Adipocyte (in vitro differentiated cells): ENCODE data around the gene NELFB.

Experiments used
- DNase-seq: peaks from one replicate; pipeline ENCODE4 v3.0.0-alpha.2; 2015; ENCODE audit warnings: low read depth
- H3K27me3 ChIP-seq: replicated peaks from 2 replicates; pipeline ENCODE4 v1.7.0; 2013; ENCODE audit warnings: mild to moderate bottlenecking, low read length, moderate library complexity; ENCODE audit not compliant: control insufficient read depth, insufficient read depth
- H3K36me3 ChIP-seq: 2 replicates; pipeline ENCODE4 v1.7.0; 2013; ENCODE audit warnings: low read length, mild to moderate bottlenecking, moderate library complexity; ENCODE audit not compliant: control insufficient read depth, insufficient read depth, severe bottlenecking
- H3K4me1 ChIP-seq: 2 replicates; pipeline ENCODE4 v1.7.0; 2013; ENCODE audit warnings: mild to moderate bottlenecking, low read length, moderate library complexity; ENCODE audit not compliant: control insufficient read depth, insufficient read depth
- H3K4me3 ChIP-seq: 2 replicates; pipeline ENCODE4 v1.7.0; 2013; ENCODE audit warnings: mild to moderate bottlenecking, low read length, moderate library complexity
- H3K9ac ChIP-seq: 2 replicates; pipeline ENCODE4 v1.7.0; 2013; ENCODE audit warnings: mild to moderate bottlenecking, low read length, moderate library complexity
- H3K9me3 ChIP-seq: 2 replicates; pipeline ENCODE4 v1.7.0; 2013; ENCODE audit warnings: mild to moderate bottlenecking, low read length, moderate library complexity; ENCODE audit not compliant: control insufficient read depth

The NELFB gene

DNA sequence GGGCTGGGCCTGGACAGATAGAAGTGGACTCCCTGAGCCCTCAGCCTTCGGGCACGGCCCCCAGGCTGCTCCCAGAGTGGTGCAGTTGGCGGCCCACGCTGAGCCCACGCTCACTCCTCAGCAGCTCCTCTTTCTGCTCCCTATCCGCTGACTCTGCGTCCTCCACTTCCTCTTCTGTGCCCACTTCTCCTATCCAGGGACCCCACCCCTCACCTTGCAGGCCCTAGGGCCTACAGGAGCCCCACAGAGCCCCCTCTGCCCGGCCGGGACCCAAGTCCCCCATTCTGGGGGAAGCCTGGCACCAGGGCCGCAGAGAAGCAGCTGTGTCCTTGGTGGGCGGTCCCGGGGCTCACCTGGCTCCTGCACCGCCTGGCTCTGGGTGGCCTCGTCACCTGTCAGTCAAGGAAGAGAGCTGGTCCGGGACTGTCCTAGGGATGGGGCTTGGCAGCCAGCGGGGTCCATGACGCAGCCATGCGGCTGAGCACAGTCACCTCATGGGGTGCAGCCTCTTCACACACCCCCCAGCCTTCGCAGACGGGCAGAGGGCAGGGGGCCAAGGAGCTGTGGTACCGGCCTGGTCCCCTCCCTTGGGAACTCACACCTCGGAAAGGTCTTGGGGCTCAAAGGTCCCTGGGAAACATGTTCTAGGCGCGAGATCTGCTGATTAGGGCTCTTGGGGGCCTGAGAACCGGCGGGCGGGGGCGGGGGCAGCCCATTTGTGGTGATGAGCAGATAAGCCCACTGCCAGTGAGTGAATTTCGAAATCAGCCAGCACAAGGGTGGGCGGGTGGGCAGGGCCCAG is 52.3 kb downstream of the NELFB start:
- H3K27me3 ChIP-seq = peaks cover 46% of the 10 kb centered on the region
- no peaks in the 10 kb centered on the region for H3K9me3 ChIP-seq
- H3K4me3 ChIP-seq = no peak overlapping the region
- no peaks in the 10 kb centered on the region for H3K4me1 ChIP-seq
- no peaks in the 10 kb centered on the region for H3K36me3 ChIP-seq
- DNase-seq = no peak
- no peak overlapping the region for H3K9ac ChIP-seq

DNA sequence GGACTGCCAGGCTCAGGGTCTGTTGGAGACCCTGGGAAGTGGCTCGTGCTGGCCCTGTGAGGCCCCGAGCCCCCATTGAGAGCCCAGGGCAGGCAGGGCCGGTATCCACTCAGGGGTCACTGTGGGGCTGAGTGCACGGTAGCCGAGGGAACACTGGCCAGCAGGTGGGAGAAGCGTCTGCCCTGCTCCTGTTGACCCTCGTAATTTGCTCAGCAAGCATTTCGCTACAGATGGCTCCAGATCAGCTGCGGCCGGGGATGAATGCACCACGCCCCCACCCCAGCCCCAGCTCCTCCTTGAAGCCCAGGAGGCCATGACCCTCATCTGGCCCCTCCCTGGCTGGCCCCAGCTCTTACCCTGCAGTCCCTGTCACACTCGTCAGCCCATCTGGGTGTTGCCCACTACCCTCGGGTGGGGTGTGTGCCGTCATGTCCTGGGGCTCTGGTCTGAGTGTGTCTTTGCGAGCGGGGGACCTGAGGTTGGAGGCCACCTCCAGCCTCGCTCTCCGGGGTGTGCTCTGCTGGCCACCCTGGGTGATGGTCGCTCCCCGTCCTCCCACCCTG is 53.0 kb downstream of the NELFB start:
- DNase-seq = no peak
- no peaks in the 10 kb centered on the region for H3K9me3 ChIP-seq
- H3K27me3 ChIP-seq = peaks cover 41% of the 10 kb centered on the region
- H3K36me3 ChIP-seq = no peaks in the 10 kb centered on the region
- no peak overlapping the region for H3K4me3 ChIP-seq
- no peaks in the 10 kb centered on the region for H3K4me1 ChIP-seq
- no peak overlapping the region for H3K9ac ChIP-seq

DNA sequence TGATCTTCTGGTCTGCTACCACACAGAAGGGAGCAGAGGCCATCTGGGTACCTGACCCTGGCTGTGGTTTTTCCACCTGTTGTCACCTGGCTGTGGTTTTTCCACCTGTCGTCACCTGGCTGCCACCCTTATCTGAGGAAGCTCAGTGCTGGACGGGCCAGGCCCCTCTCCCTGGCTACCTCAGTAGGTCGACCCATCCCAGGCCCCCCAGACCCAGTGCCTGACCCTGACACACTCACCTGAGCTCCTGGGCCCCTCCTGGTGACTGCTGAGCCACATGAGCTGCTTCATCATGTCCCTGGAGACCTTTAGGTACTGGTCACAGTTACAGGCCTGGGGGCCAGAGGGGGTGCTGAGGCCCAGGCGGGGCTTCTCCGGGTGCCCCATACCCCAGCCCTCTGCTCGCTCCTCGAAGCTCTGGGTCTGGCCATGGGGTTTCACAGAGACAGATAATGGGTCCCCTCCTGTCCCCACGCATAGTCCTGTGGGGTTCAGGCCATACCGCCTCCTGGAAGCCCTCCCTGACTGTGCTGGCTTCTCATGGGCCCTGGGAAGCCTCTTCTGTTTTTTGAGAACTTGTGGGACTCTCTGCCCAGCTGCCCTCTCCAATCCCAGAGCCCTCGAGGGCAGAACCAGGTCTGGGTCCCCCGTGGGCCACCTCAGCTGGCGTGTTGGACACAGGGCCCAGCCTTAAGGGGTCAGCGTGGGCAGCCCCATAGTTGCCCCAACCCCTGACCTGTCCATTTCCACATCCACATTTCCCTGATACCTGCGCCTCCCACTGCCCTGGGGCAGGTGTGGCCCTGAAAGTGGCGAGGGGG is 54.5 kb downstream of the NELFB start:
- peaks cover 30% of the 10 kb centered on the region for H3K27me3 ChIP-seq
- H3K4me1 ChIP-seq = no peaks in the 10 kb centered on the region

DNA sequence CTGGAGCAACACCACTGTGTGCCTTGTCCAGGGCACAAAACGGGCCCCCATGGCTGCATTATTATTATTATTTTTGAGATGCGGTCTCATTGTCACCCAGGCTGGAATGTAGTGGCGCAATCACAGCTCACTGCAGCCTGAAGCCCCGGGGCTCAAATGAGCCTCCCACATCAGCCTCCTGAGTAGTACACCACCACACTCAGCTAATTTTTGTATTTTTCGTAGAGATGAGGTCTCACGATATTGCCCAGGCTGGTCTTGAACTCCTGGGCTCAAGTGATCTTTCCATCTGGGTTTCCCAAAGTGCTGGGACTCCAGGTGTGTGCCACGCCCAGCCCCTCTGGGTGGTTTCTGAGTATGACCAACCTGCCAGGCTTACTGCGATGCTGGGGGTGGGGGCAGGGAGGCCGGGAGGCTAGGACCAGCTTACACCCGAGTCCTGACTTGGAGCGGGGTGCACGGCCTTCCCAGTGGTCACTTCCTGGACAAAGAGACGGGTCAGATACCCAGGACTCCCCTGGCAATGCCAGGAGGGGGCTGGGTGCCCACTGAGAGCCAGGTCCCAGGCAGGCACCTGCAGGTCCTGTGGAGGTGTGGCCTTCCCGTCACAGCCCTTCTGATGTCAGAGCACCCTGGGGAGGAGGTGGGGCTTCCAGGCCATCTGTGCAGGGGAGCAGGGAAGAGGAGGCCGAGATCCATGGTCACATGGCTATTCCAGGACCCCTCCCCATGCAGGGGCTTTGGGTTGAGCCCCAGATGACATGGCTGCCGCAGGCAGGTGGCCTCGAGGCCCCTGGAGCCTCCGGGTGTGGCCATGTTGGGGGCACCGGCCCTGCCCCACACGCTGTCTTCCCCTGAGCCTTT is 55.3 kb downstream of the NELFB start:
- H3K9me3 ChIP-seq = no peaks in the 10 kb centered on the region
- no peaks in the 10 kb centered on the region for H3K36me3 ChIP-seq
- H3K9ac ChIP-seq = no peak overlapping the region
- DNase-seq = no peak
- peaks cover 29% of the 10 kb centered on the region for H3K27me3 ChIP-seq
- no peak overlapping the region for H3K4me3 ChIP-seq
- H3K4me1 ChIP-seq = no peaks in the 10 kb centered on the region

More for the DNA sequence above, 54.5 kb downstream of the NELFB start:
- no peak overlapping the region for H3K9ac ChIP-seq
- H3K4me3 ChIP-seq = no peak overlapping the region
- no peaks in the 10 kb centered on the region for H3K9me3 ChIP-seq
- no peak for DNase-seq
- no peaks in the 10 kb centered on the region for H3K36me3 ChIP-seq

- DNase-seq = no peak
- no peaks in the 10 kb centered on the region for H3K36me3 ChIP-seq
- peaks cover 23% of the 10 kb centered on the region for H3K27me3 ChIP-seq
- H3K9ac ChIP-seq = no peak overlapping the region
- no peaks in the 10 kb centered on the region for H3K4me1 ChIP-seq
- no peak overlapping the region for H3K4me3 ChIP-seq
- no peaks in the 10 kb centered on the region for H3K9me3 ChIP-seq
Measured at GRCh38 chr9:137311171-137311985, 56.3 kb downstream of the NELFB start.

- DNase-seq = no peak
- Histone ChIP-seq H3K9ac (no peak overlapping the region), H3K36me3 (no peaks in the 10 kb centered on the region), H3K27me3 (peaks cover 18% of the 10 kb centered on the region), H3K4me3 (no peak overlapping the region), H3K4me1 (no peaks in the 10 kb centered on the region), H3K9me3 (no peaks in the 10 kb centered on the region)
Measured at GRCh38 chr9:137311986-137312851, 57.1 kb downstream of the NELFB start.

DNA sequence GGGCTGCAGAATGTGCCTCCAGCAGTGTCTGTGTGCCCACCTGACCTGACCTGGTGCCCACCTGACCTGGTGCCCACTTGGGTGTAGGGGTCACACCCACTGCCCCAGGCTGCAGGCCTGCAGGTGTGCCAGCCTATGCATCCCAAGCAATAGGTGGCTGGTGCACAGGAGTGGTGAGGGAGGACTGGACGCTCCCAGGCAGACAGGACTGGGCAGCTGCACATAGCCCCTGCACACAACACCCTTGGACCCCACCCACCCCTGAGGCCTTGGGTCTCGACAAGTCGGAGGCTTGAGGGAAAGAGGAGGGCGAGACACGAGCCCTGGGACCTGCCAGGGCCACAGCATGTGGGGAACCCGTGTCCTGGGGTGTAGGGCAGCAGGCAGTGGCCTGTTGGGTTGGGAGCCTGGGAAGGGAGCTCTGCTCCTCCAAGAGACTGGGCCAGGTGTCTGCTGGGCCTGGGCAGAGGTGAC is 57.8 kb downstream of the NELFB start:
- Histone ChIP-seq H3K4me1 (no peaks in the 10 kb centered on the region), H3K9me3 (no peaks in the 10 kb centered on the region), H3K36me3 (no peaks in the 10 kb centered on the region), H3K4me3 (no peak overlapping the region), H3K9ac (no peak overlapping the region), H3K27me3 (peaks cover 17% of the 10 kb centered on the region)
- DNase-seq = no peak

GRCh38 chr9:137313326-137313936 is 58.3 kb downstream of the NELFB start:
- Histone ChIP-seq H3K36me3 (no peaks in the 10 kb centered on the region), H3K4me1 (no peaks in the 10 kb centered on the region), H3K4me3 (no peak overlapping the region), H3K27me3 (peaks cover 17% of the 10 kb centered on the region), H3K9me3 (no peaks in the 10 kb centered on the region), H3K9ac (no peak overlapping the region)
- no peak for DNase-seq

DNA sequence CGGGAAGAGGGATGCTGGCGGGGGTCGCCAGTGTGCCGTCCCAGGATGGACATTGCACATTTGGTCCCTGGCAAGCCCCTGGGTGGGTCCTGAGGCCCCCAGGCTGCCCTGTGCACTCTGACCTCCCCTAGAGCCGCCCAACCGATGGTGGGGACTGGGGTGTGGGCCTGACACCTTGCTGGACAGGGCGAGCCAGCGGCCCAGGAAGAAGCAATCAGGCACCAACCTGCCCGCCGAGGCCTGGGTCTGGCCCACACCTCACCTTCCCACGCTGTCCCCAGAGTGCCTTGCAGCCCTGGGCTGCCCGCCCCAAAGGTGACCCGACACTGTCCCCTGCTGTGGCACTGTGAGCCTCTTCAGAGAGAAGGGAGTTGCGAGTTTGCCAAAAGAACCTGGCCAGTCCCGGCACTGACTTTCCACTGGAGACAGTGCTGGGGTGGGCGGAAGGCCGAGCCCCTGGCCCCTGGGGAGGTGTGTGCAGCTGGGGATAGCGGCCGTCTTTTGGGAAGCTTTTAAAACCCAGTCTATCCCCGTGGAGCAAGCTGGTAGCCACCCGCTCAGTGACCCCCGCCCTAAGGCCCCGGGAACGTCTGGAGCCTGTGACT is 58.9 kb downstream of the NELFB start:
- peaks cover 4% of the 10 kb centered on the region for H3K4me1 ChIP-seq
- no peak for DNase-seq

More for the DNA sequence above, 58.9 kb downstream of the NELFB start:
- no peaks in the 10 kb centered on the region for H3K9me3 ChIP-seq
- H3K27me3 ChIP-seq = peaks cover 15% of the 10 kb centered on the region
- H3K9ac ChIP-seq = no peak overlapping the region
- no peaks in the 10 kb centered on the region for H3K36me3 ChIP-seq
- H3K4me3 ChIP-seq = no peak overlapping the region
